Liver (tissue), 9 donors: Measurements from ENCODE around the gene HGFAC. TPM values are rescaled to one million over a fixed set of nuclear protein-coding genes. Genes with fewer than 3 reads are reported as not detected.

Experiments
- DNase-seq: peaks from one replicate; pipeline ENCODE4 v3.0.0-alpha.2; 2017; ENCODE audit warnings: low spot score
- H3K27ac ChIP-seq, 2 donors: one replicate each; pipeline ENCODE4 v1.7.0; 2013; ENCODE audit warnings: inconsistent platforms in 2 of 2, low read length in 2 of 2, control low read depth in 1 of 2, low read depth in 1 of 2, mild to moderate bottlenecking in 1 of 2
- H3K27me3 ChIP-seq, 4 donors: one replicate each; pipeline versions ENCODE4 v1.6.1 to v1.7.0; 2013; ENCODE audit warnings: low read length in 3 of 4, inconsistent platforms in 1 of 4, mild to moderate bottlenecking in 1 of 4, moderate library complexity in 1 of 4; ENCODE audit not compliant: control insufficient read depth in 4 of 4, insufficient read depth in 4 of 4
- H3K36me3 ChIP-seq, 4 donors: one replicate each; pipeline versions ENCODE4 v1.6.1 to v1.7.0; 2013; ENCODE audit warnings: low read length in 3 of 4, mild to moderate bottlenecking in 3 of 4, low read depth in 1 of 4, moderate library complexity in 1 of 4; ENCODE audit not compliant: control insufficient read depth in 4 of 4, insufficient read depth in 3 of 4
- H3K4me1 ChIP-seq, 4 donors: one replicate each; pipeline versions ENCODE4 v1.6.1 to v1.7.0; 2013; ENCODE audit warnings: low read length in 3 of 4, mild to moderate bottlenecking in 3 of 4, moderate library complexity in 1 of 4; ENCODE audit not compliant: control insufficient read depth in 4 of 4, insufficient read depth in 4 of 4
- H3K4me3 ChIP-seq, 3 donors: one replicate each; pipeline versions ENCODE4 v1.6.1 to v1.7.0; 2013; ENCODE audit warnings: low read length in 3 of 3, control low read depth in 1 of 3, low read depth in 1 of 3, mild to moderate bottlenecking in 1 of 3
- H3K9ac ChIP-seq, 2 donors: one replicate each; pipeline ENCODE4 v1.7.0; 2013; ENCODE audit warnings: low read length in 2 of 2, mild to moderate bottlenecking in 2 of 2, moderate library complexity in 2 of 2, control low read depth in 1 of 2, low read depth in 1 of 2
- H3K9me3 ChIP-seq, 4 donors: one replicate each; pipeline versions ENCODE4 v1.6.1 to v1.7.0; 2013; ENCODE audit warnings: low read length in 3 of 4; ENCODE audit not compliant: control insufficient read depth in 4 of 4
- ATF3 ChIP-seq: IDR thresholded peaks from 2 replicates; pipeline ENCODE4 v1.6.1; 2016; ENCODE audit warnings: antibody characterized with exemption
- CTCF ChIP-seq: fragments of 150-350 bp; IDR thresholded peaks from 2 replicates; pipeline ENCODE4 v1.5.1; 2017; ENCODE audit warnings: improper control_type of control experiment, low read depth, low read length; ENCODE audit not compliant: missing input control
- EGR1 ChIP-seq, 2 donors: IDR thresholded peaks; 2 replicates each; pipeline ENCODE4 v1.6.1; 2016 to 2018; ENCODE audit warnings: antibody characterized with exemption in 2 of 2, low read depth in 2 of 2
- FOXA1 ChIP-seq: IDR thresholded peaks from 2 replicates; pipeline ENCODE4 v1.6.1; 2016; ENCODE audit warnings: antibody characterized with exemption
- FOXA2 ChIP-seq: IDR thresholded peaks from 2 replicates; pipeline ENCODE4 v1.6.1; 2016; ENCODE audit warnings: antibody characterized with exemption
- GABPA ChIP-seq, 2 donors: IDR thresholded peaks in 1 of 2; conservative IDR thresholded peaks in 1 of 2; 2 replicates each; pipeline ENCODE4 v1.6.1; 2016; ENCODE audit warnings: antibody characterized with exemption in 2 of 2, mild to moderate bottlenecking in 1 of 2, moderate library complexity in 1 of 2
- HNF4A ChIP-seq, 2 donors: conservative IDR thresholded peaks; 2 replicates each; pipeline ENCODE4 v1.6.1; 2016; ENCODE audit warnings: antibody characterized with exemption in 2 of 2, mild to moderate bottlenecking in 2 of 2
- HNF4G ChIP-seq: IDR thresholded peaks from 2 replicates; pipeline ENCODE4 v1.6.1; 2016; ENCODE audit warnings: antibody characterized with exemption
- JUND ChIP-seq, 2 donors: IDR thresholded peaks; 2 replicates each; pipeline ENCODE4 v1.6.1; 2016; ENCODE audit warnings: antibody characterized with exemption in 2 of 2
- MAX ChIP-seq: IDR thresholded peaks from 2 replicates; pipeline ENCODE4 v1.6.1; 2016; ENCODE audit warnings: antibody characterized with exemption
- NR2F2 ChIP-seq: IDR thresholded peaks from 2 replicates; pipeline ENCODE4 v1.6.1; 2016; ENCODE audit warnings: antibody characterized with exemption
- RAD21 ChIP-seq, 2 donors: IDR thresholded peaks; 2 replicates each; pipeline ENCODE4 v1.6.1; 2016; ENCODE audit warnings: antibody characterized with exemption in 2 of 2, mild to moderate bottlenecking in 2 of 2
- REST ChIP-seq: IDR thresholded peaks from 2 replicates; pipeline ENCODE4 v1.6.1; 2016; ENCODE audit warnings: antibody characterized with exemption, mild to moderate bottlenecking
- RXRA ChIP-seq, 2 donors: IDR thresholded peaks; 2 replicates each; pipeline ENCODE4 v1.6.1; 2017 to 2018; ENCODE audit warnings: antibody characterized with exemption in 2 of 2, mild to moderate bottlenecking in 1 of 2
- SP1 ChIP-seq: IDR thresholded peaks from 2 replicates; pipeline ENCODE4 v1.6.1; 2018; ENCODE audit warnings: antibody characterized with exemption, mild to moderate bottlenecking
- TAF1 ChIP-seq: conservative IDR thresholded peaks from 2 replicates; pipeline ENCODE4 v1.6.1; 2016; ENCODE audit warnings: antibody characterized with exemption, mild to moderate bottlenecking
- YY1 ChIP-seq: IDR thresholded peaks from 2 replicates; pipeline ENCODE4 v1.6.1; 2016; ENCODE audit warnings: antibody characterized with exemption, mild to moderate bottlenecking
- ZBTB33 ChIP-seq: IDR thresholded peaks from 2 replicates; pipeline ENCODE4 v1.6.1; 2016; ENCODE audit warnings: antibody characterized with exemption
- WGBS: extraction: QIAGEN DNeasy Blood & Tissue Kit; methylation state at CpG from one replicate; pipeline ENCODE4 v1.1.7; 2013; 5-methylcytosine and 5-hydroxymethylcytosine counted together
- polyA plus RNA-seq, 2 donors: library from polyadenylated mRNA; stranded (reverse) in 1 of 2; unstranded in 1 of 2; fragments of 200-250 nt in 1 of 2; fragments of >200 nt in 1 of 2; fragmentation: Nextera tagmentation in 1 of 2; extraction: Ambion mirVana in 1 of 2; gene quantifications; one replicate each; pipeline versions ENCODE4 v1.2.1 to v1.2.3, GENCODE V29; 2013 to 2015
- total RNA-seq, 2 donors: library from RNA; depleted of rRNA; stranded (reverse); fragments of >200 nt; gene quantifications; one replicate each; pipeline ENCODE4 v1.2.3, GENCODE V29; 2014
- donor health status: healthy.
- donor health status: healthy.
- donor health status: healthy.
- donor health status: healthy.
- donor health status: healthy.

HGFAC gene
- total and polyA plus RNA-seq, 4 donors = 23.3 to 133 (median 82.7) TPM

GRCh38 chr4:3487861-3488260 is 46.1 kb downstream of the HGFAC start:
- Histone ChIP-seq H3K27me3 (no peaks in the 10 kb centered on the region), H3K27ac (no peak overlapping the region), H3K36me3 (no peaks in the 10 kb centered on the region), H3K9ac (no peak overlapping the region), H3K9me3 (no peaks in the 10 kb centered on the region), H3K4me1 (no peaks in the 10 kb centered on the region), H3K4me3 (no peak overlapping the region)
- no peak for TF ChIP-seq MAX
- TF ChIP-seq TAF1 = no peak
- no peak for TF ChIP-seq HNF4G
- no peak for TF ChIP-seq FOXA2
- no peak for TF ChIP-seq CTCF
- no peak for TF ChIP-seq ZBTB33
- TF ChIP-seq SP1 = no peak
- no peak for TF ChIP-seq RAD21 (IDR thresholded peaks at IDR 0.05)
- TF ChIP-seq YY1 = no peak
- no peak for TF ChIP-seq NR2F2
- TF ChIP-seq ATF3 = no peak
- no peak for DNase-seq
- WGBS = 75% methylated on average over 7 of the region's 7 CpGs

- Histone ChIP-seq H3K9me3 (no peaks in the 10 kb centered on the region), H3K4me1 (no peaks in the 10 kb centered on the region), H3K27ac (no peak overlapping the region), H3K9ac (no peak overlapping the region), H3K36me3 (no peaks in the 10 kb centered on the region), H3K4me3 (no peak overlapping the region), H3K27me3 (no peaks in the 10 kb centered on the region)
- no peak for TF ChIP-seq MAX
- TF ChIP-seq RXRA (IDR thresholded peaks at IDR 0.05) = no peak
- no peak for TF ChIP-seq ZBTB33
- TF ChIP-seq FOXA2 = no peak
- TF ChIP-seq TAF1 = no peak
- no peak for TF ChIP-seq ATF3
- TF ChIP-seq EGR1 (IDR thresholded peaks at IDR 0.05; ENCODE audit: low read depth in 2 of 2) = no peak
- no peak for TF ChIP-seq GABPA (IDR thresholded peaks at IDR 0.05 in 1 of 2, conservative IDR thresholded peaks at IDR 0.05 in 1 of 2)
- TF ChIP-seq HNF4A (conservative IDR thresholded peaks at IDR 0.05) = no peak
- TF ChIP-seq RAD21 (IDR thresholded peaks at IDR 0.05) = no peak
- no peak for TF ChIP-seq CTCF
- no peak for TF ChIP-seq FOXA1
- no peak for TF ChIP-seq REST
- no peak for TF ChIP-seq NR2F2
- no peak for TF ChIP-seq HNF4G
- no peak for TF ChIP-seq JUND (IDR thresholded peaks at IDR 0.05)
- no peak for TF ChIP-seq YY1
- 64% methylated on average over 11 of the region's 11 CpGs for WGBS
- no peak for DNase-seq
These were observed 47.1 kb downstream of the HGFAC start for GRCh38 chr4:3488820-3489219.
